ENCODE results near the gene LRFN4.

- no peak for TF ChIP-seq POLR2A (IDR thresholded peaks at IDR 0.05; ENCODE audit: low read length)
- TF ChIP-seq GATA1 (IDR thresholded peaks at IDR 0.05; ENCODE audit: low read depth, low read length) = no peak
Measured at GRCh38 chr11:66850235-66850587, 6.7 kb upstream of the LRFN4 start.
